ENCODE results near the gene MB21D2.

MB21D2 gene

DNA sequence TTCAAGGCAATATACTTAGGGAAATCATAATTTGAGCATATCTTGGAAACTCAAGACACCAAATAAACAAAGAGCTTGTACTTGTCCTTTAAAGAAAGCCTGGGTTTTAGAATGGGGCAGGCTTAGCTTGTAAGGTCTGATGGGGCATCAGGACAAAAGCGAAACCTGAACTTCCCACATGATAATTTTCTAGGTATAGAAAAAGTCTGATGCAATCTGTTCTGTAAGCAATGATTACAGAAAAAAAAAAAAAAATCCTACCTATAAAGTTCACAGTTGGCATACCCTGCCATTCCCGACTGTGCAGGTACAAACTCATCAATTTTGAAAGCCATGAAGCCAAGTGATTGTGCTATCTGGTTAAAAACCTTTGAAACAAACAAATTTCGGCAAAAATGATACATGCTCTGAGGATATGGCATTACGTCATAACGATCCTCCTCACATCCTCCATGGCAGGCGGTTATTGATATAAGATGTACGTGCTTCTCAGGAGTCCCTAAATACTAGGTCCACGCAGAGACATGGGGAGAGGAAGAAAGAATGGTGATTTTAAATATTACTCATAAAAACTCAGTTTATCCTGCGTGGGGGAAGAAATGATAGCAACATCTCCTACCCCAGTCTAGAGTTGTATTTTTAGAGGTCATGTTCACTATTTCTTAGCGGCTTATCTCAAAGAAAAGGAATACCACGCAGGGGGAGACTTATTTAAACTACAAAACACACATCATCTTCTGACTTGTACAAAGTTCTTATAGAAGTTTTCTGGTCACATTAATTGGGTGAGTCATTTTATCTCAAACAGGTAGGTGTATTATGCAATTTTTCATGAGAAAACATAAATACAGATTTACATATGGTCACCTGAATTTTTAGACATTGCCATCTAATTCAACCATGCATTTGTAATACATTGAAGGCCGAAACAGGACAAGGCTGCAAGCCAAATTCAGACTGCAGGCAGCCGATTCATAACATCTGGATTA lies 27.0 kb downstream of the MB21D2 start:
- no peak overlapping the region for H3K4me3 ChIP-seq (ENCODE audit: control insufficient read depth, low read depth, low read length)
- DNase-seq (ENCODE audit: low read depth): no peak
- TF ChIP-seq CTCF (IDR thresholded peaks at IDR 0.05; ENCODE audit: control insufficient read depth, insufficient read depth, low read depth, low read length, missing control alignments): no peak

DNA sequence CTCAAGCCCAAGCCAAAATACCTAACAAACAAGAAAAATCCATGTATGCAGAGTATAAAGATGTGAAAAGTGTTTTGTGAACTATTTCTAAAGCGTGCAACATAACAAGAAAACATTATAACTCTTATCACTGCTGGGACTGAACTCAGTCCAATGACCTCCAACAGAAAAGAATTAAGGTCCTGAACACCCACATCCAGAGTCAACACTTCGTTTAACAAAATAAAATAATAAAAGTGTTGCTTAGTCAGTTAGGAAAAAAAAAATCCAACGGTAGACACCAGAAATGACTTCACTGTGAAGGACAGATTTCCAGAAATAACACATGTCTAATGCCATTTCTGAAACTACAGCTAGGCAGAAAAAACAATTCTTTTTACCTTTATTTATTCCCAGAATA lies 28.0 kb downstream of the MB21D2 start:
- H3K4me3 ChIP-seq (ENCODE audit: control insufficient read depth, low read depth, low read length): no peak overlapping the region
- TF ChIP-seq CTCF (IDR thresholded peaks at IDR 0.05; ENCODE audit: control insufficient read depth, insufficient read depth, low read depth, low read length, missing control alignments): no peak
- DNase-seq (ENCODE audit: low read depth): no peak

- no peak overlapping the region for H3K4me3 ChIP-seq (ENCODE audit: control insufficient read depth, low read depth, low read length)
- DNase-seq (ENCODE audit: low read depth): no peak
- TF ChIP-seq CTCF (IDR thresholded peaks at IDR 0.05; ENCODE audit: control insufficient read depth, insufficient read depth, low read depth, low read length, missing control alignments): no peak
Observed at GRCh38 chr3:192888190-192888589, 29.5 kb downstream of the MB21D2 start.

DNA sequence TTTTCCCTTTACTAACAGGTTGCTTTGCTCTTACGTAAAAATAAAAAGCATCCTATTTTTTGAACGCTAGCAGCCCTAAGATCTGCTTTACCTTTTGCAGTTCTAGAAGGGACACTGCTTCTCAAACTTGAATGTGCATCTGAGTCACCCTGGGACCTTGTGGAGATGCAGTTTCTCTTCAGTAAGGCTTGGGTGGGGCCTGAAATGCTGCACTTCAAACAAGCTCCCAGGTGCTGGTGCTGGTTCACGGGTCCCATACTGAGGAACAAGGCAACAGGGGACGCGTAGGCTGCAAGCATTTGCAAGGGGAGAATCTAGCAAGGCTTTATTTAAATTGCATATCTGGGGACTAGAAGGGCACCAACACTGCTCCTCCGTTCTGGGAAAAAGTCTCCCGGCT lies 30.0 kb downstream of the MB21D2 start:
- no peak for DNase-seq (ENCODE audit: low read depth)
- TF ChIP-seq CTCF (IDR thresholded peaks at IDR 0.05; ENCODE audit: control insufficient read depth, insufficient read depth, low read depth, low read length, missing control alignments): no peak
- no peak overlapping the region for H3K4me3 ChIP-seq (ENCODE audit: control insufficient read depth, low read depth, low read length)

DNA sequence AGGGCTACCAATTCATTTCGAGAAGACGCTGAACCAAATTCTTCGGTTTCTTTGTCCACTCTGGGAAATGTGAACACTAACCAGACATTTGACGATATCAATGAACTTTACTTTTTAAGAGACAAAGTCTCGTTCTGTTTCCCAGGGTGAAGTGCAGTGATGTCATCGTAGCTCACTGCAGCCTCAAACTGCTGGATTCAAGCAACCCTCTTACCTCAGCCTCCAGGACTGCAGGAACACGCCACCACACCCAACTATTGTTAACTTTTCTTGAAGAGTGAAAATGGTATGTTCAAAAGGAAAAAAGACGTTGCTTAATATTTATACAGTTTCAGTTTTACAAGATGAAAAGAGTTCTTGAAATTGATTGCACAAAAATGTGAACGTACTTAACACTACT lies 30.6 kb downstream of the MB21D2 start:
- no peak for DNase-seq (ENCODE audit: low read depth)
- TF ChIP-seq CTCF (IDR thresholded peaks at IDR 0.05; ENCODE audit: control insufficient read depth, insufficient read depth, low read depth, low read length, missing control alignments): no peak
- no peak overlapping the region for H3K4me3 ChIP-seq (ENCODE audit: control insufficient read depth, low read depth, low read length)

DNA sequence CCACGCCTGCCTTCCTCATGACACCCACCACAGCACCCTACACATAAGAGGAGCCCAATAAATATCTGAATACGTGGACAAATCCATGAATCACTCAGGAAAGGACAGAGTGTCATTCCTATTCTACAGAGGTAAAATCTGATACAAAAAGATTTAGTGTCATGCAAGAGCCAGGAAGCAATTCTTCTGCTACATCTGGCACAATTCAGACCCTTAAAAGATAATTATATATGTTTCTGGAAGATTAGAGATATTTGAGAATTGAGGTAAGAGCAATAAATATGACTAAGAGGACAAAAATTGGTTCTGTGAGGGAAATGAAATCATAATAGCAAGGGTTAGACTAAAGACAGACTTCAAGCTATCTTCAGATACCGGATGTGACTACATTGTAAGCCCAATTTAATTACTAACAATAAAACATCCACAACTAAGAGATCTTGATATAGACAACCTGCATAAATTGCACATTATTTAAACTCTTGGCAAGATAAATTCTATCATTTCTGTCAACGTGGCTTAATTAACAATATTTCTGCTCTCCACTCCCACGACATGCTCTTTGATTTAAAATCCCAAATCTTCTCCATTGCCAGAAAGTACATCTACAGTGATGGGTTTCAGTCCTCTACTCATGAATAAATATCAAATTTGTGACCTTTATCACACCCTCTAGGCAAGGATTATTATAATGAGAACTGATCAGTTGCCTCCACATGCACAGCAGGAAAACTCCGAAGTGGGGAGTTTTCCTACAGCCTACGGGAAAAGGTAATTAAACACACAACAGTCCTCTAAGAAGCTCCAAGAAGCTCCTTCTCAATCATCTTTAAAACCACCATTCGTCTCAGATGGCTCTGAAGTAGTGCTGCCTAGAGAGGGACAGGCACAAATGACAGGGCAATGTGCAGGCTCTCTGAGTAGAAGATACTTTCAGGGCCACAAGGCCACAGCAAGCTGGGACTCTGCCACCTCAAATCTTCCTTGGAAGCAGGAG lies 32.6 kb downstream of the MB21D2 start:
- DNase-seq (ENCODE audit: low read depth): no peak
- TF ChIP-seq CTCF (IDR thresholded peaks at IDR 0.05; ENCODE audit: control insufficient read depth, insufficient read depth, low read depth, low read length, missing control alignments): no peak
- no peak overlapping the region for H3K4me3 ChIP-seq (ENCODE audit: control insufficient read depth, low read depth, low read length)

Data from AG09309 (cell line).